ENCODE data around the gene DGKQ. TPM values are rescaled to one million over a fixed set of nuclear protein-coding genes. Genes with fewer than 3 reads are reported as not detected.

Gene DGKQ
- total and polyA plus RNA-seq, 2 donors (not counting 3 experiments of a cell fraction or from before 2014, with no cell fraction given): 15.8 to 20.2 TPM

DNA sequence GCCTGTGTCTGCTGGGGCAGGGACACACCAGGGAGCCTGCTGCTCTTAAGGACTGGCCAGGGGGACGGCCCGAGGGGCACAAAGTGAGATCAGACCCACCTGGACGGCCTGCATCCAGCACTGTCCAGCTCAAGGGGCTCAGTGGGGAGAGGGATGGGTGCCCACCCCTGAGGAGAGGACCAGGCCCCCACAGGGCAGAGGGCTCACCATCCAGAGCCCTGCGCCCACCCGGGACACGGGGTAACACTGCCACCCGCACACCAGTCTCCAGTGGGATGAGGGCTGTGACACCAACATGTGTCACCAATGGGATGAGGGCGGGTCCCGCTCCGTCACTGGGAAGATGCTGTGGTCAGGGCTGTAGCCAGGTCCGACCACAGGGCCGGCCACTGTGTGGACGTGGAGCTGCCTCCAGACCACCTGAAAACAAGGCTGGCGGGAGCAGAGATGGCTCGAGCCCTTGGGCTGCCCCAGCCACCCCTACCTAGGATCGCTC, 13.2 kb downstream of the DGKQ start:
- dilution Hi-C loops (cut with MboI; ENCODE audit: extremely low pct_ligation_motif_present, low sequenced_read_pairs): no loop called here
- H3K9ac ChIP-seq (replicated peaks; ENCODE audit: extremely low read depth, insufficient read depth, low read length): no peak overlapping the region
- no peaks in the 10 kb centered on the region for H3K9me1 ChIP-seq (replicated peaks; ENCODE audit: control insufficient read depth, extremely low read depth, insufficient read depth, low read length)
- H3K9me3 ChIP-seq (replicated peaks; ENCODE audit: control insufficient read depth, insufficient read depth, low read length): no peaks in the 10 kb centered on the region
- peaks cover 0 to 21% of the 10 kb centered on the region in 2 experiments for H3K36me3 ChIP-seq (ENCODE audit: control insufficient read depth in 2 of 2, extremely low read depth in 1 of 2, insufficient read depth in 2 of 2, low read length in 2 of 2)
- no peaks in the 10 kb centered on the region for H3K27me3 ChIP-seq (ENCODE audit: control insufficient read depth in 2 of 2, insufficient read depth in 2 of 2, low read length in 2 of 2)
- no peak for TF ChIP-seq JUN (IDR thresholded peaks at IDR 0.05; ENCODE audit: borderline replicate concordance, insufficient read depth, insufficient read length, low read depth)
- TF ChIP-seq MYC (IDR thresholded peaks at IDR 0.05; ENCODE audit: low read depth, low read length): no peak
- no peak for TF ChIP-seq POLR2A (IDR thresholded peaks at IDR 0.05; ENCODE audit: low read depth, low read length)
- H3K4me2 ChIP-seq (ENCODE audit: insufficient read depth, low read length): no peak overlapping the region
- intact Hi-C loops (cut with micrococcal nuclease): no loop called here
- H2AFZ ChIP-seq (ENCODE audit: low read depth, low read length): no peak overlapping the region
- POLR2A ChIA-PET: no interaction called here
- CTCF ChIA-PET: no interaction called here
- no peak for DNase-seq (ENCODE audit: low read depth, low spot score)
- no peak for FAIRE-seq
- H3K4me1 ChIP-seq (ENCODE audit: control insufficient read depth, extremely low read depth, insufficient read depth, low read length): no peaks in the 10 kb centered on the region
- no TSS peak for BruUV-seq (replicated peaks)
- H4K20me1 ChIP-seq (replicated peaks; ENCODE audit: control insufficient read depth, extremely low read depth, insufficient read depth, low read length): no peaks in the 10 kb centered on the region
- no peak overlapping the region for H3K27ac ChIP-seq (ENCODE audit: insufficient read depth, low read depth, low read length)
- no peak overlapping the region for H3K4me3 ChIP-seq (replicated peaks in 1 of 3; ENCODE audit: insufficient read depth in 1 of 3, low read depth in 1 of 3, low read length in 3 of 3)
- H3K79me2 ChIP-seq (ENCODE audit: control insufficient read depth, insufficient read depth, low read length): no peaks in the 10 kb centered on the region

DNA sequence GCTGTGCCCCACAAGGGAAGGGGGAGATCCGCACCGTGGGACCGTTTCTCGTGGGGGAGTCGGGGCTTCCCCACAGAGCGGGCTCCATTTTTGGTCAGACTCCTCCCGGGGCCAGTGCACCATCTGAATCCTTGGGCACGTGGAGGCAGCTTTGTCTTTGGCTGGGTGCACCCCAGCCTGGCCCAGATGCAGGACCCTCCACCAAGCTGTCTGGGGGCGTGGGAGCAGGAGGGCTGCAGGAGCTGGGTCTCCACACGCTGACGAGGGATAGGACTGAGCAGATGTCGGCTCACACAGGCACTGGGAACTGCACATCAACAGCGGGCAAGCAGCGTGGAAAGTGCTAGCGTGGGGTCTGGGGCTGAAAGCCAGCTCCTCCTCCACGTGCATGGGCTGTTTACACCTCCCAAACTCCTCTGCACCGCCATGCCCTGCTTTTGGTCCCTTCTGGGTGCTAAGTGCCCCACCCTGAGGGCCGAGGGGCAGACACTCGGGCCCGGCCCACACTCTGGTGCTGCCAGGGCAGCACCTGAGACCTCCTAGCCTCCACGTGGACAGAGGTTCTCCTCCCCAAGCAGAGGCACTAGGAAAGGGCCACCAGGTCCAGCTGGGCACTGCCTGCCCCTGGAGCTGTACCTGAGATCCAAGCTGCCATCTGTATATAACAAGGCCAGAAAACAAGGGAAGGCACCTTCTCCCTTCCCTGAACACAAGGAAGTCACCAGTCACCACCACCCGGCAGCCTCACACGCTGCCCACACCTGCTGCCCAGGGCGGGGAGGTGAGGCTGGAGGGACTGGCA, 13.8 kb downstream of the DGKQ start:
- TF ChIP-seq, protein P1, sequence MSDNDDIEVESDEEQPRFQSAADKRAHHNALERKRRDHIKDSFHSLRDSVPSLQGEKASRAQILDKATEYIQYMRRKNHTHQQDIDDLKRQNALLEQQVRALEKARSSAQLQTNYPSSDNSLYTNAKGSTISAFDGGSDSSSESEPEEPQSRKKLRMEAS (IDR thresholded peaks at IDR 0.05; ENCODE audit: insufficient read depth, insufficient read length): no peak
- Histone ChIP-seq H3K4me2 (ENCODE audit: insufficient read depth, low read length) (no peak overlapping the region), H3K36me3 (ENCODE audit: control insufficient read depth in 2 of 2, extremely low read depth in 1 of 2, insufficient read depth in 2 of 2, low read length in 2 of 2) (peaks cover 0 to 17% of the 10 kb centered on the region in 2 experiments), H3K9ac (replicated peaks; ENCODE audit: extremely low read depth, insufficient read depth, low read length) (no peak overlapping the region), H3K4me1 (ENCODE audit: control insufficient read depth, extremely low read depth, insufficient read depth, low read length) (no peaks in the 10 kb centered on the region), H3K9me3 (replicated peaks; ENCODE audit: control insufficient read depth, insufficient read depth, low read length) (no peaks in the 10 kb centered on the region), H4K20me1 (replicated peaks; ENCODE audit: control insufficient read depth, extremely low read depth, insufficient read depth, low read length) (no peaks in the 10 kb centered on the region), H3K79me2 (ENCODE audit: control insufficient read depth, insufficient read depth, low read length) (no peaks in the 10 kb centered on the region), H3K27me3 (ENCODE audit: control insufficient read depth in 2 of 2, insufficient read depth in 2 of 2, low read length in 2 of 2) (no peaks in the 10 kb centered on the region), H3K27ac (ENCODE audit: insufficient read depth, low read depth, low read length) (no peak overlapping the region), H2AFZ (ENCODE audit: low read depth, low read length) (no peak overlapping the region), H3K4me3 (replicated peaks in 1 of 3; ENCODE audit: insufficient read depth in 1 of 3, low read depth in 1 of 3, low read length in 3 of 3) (no peak overlapping the region), H3K9me1 (replicated peaks; ENCODE audit: control insufficient read depth, extremely low read depth, insufficient read depth, low read length) (no peaks in the 10 kb centered on the region)
- POLR2A ChIA-PET: no interaction called here
- BruUV-seq (replicated peaks): no TSS peak
- no peak for FAIRE-seq
- dilution Hi-C loops (cut with MboI; ENCODE audit: extremely low pct_ligation_motif_present, low sequenced_read_pairs) (no loop called here), intact Hi-C loops (cut with micrococcal nuclease) (no loop called here)
- CTCF ChIA-PET: no interaction called here
- DNase-seq (ENCODE audit: low read depth, low spot score): no peak

Data from endothelial cell of umbilical vein (primary cell).